RPMI7951 (cell line): ENCODE measurements around the gene ZNF394. TPM values are rescaled to one million over a fixed set of nuclear protein-coding genes. Genes with fewer than 3 reads are reported as not detected.

Experiments used
- DNase-seq: peaks from one replicate; pipeline ENCODE4 v3.0.0-alpha.2; 2012; ENCODE audit warnings: low read depth
- total RNA-seq: library from RNA; depleted of rRNA; stranded (reverse); fragments of >200 nt; shearing (Covaris generic); gene quantifications from 2 replicates; pipeline ENCODE4 v1.2.3, GENCODE V29; 2014; rRNA removed

The ZNF394 gene
- total RNA-seq, 1 experiment from 2014 or later, result 15.9 TPM

DNA sequence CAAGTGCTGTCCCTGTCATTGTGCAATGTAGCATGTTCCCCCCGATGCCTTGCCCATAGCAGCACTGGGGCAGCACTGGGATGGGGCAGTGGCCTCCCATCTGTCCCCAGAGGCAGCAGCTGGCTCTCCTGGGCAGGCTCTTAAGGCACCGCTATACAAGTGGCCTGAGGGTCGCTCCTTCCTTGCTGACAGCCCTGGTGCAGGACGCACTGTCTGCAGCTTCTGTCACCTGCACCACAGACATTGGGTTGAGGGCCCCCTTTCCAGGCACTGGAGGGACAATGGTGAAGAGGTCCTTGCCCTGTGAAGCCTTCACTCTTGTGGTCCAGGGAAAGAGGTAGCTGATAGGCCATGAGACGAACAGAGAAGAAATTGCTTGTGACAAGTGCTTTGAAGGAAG lies 50.8 kb downstream of the ZNF394 start:
- DNase-seq, result no peak

DNA sequence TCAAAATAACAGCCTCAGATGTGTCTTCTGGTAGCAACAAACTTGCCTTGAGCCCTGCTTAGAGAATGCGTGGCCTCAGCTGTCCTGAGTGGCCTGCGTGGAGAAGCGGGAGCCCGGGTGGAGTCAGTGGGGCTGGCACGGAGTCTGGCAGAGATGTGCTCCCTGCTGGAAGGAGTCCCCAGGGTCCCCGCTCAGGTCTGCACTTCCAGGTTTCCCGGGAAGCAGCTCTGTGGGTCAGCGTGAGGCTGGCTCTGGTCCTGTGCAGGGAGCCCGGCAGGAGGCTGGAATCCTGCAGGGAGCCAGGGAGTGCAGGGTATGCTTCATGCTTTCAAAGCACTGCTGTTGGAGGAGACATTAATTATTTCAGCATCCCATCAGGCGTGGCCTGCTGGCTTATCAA lies 51.2 kb downstream of the ZNF394 start:
- no peak for DNase-seq

DNA sequence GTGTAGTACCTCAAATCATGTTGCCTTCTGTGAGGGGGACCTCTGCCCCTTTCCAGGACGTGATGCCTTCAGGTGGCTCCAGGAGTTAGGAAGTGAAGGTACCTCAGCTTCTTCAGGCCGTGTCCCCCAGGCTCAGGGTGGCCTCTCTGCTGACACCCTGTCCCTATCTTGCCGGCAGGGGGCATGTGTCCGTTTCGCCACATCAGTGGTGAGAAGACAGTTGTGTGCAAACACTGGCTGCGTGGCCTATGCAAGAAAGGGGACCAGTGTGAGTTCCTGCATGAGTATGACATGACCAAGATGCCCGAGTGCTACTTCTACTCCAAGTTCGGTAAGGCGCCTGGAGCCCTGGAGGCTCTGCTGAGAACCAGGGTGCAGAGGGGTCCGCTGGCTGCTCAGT lies 52.1 kb downstream of the ZNF394 start:
- DNase-seq, result no peak

DNA sequence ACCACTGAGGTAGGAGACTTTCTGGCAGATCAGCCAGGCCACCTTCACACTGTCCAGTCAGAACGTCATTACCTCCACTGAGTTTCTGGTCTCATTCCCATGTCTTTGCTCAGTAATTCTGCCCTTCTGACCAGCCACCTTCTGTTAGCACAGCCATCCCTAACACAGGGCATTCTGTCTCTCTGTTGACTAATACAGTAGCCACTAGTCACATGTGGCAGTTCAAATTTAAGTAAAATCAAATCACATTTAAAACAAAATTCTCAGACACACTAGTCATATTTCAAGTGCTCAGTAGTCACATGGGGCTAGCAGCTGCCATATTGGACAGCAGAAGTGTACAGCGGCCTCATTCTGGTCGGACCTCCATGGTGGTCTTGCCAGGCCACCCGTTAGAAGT lies 54.0 kb downstream of the ZNF394 start:
- DNase-seq, result no peak

Other genes with a start within 250 kb of the ZNF394 start
- gene MYH16, start 227.4 kb downstream of the ZNF394 start, total RNA-seq, result 1.1 and 1.2 TPM in 2 replicates
- 251 and 266 TPM in 2 replicates for gene ARPC1A, start 174.4 kb downstream of the ZNF394 start, total RNA-seq
- gene ARPC1B, start 125.6 kb downstream of the ZNF394 start, total RNA-seq, result 248 and 283 TPM in 2 replicates
- 82.1 and 129 TPM in 2 replicates for gene PDAP1, start 91.7 kb downstream of the ZNF394 start, total RNA-seq
- 210 and 240 TPM in 2 replicates for gene BUD31, start 91.3 kb downstream of the ZNF394 start, total RNA-seq
- gene PTCD1, start 61.5 kb downstream of the ZNF394 start, total RNA-seq, result 4.4 and 4.9 TPM in 2 replicates
- gene CPSF4, start 61.3 kb downstream of the ZNF394 start, total RNA-seq, result 21.7 and 22.6 TPM in 2 replicates
- gene ATP5MF, start 34.1 kb downstream of the ZNF394 start, total RNA-seq, result 2,749 and 4,266 TPM in 2 replicates
- gene ZNF789, start 27.4 kb downstream of the ZNF394 start, total RNA-seq, result 7.2 and 7.7 TPM in 2 replicates
- gene ZKSCAN5, start 4.4 kb upstream of the ZNF394 start, total RNA-seq, result 12.7 and 15.4 TPM in 2 replicates
- gene FAM200A, start 51.8 kb upstream of the ZNF394 start, total RNA-seq, result 9.5 and 10.8 TPM in 2 replicates
- 44.4 and 49.5 TPM in 2 replicates for gene ZNF655, start 58.4 kb upstream of the ZNF394 start, total RNA-seq
- 0.72 TPM in 1 of 2 replicates, not detected in the other for gene TMEM225B, start 98.0 kb upstream of the ZNF394 start, total RNA-seq
- gene ZSCAN25, start 116.7 kb upstream of the ZNF394 start, total RNA-seq, result 6.1 and 7.9 TPM in 2 replicates
- gene CYP3A5, start 179.7 kb upstream of the ZNF394 start, total RNA-seq, result 0.24 and 0.49 TPM in 2 replicates
- not detected in 2 replicates for gene CYP3A7, start 234.9 kb upstream of the ZNF394 start, total RNA-seq